NCI-H748 (cell line): Measurements from ENCODE around the gene OR51B6.
"Not testable (repeated sequence)": the region's sequence is repeated elsewhere in the genome, so short reads cannot be mapped to it uniquely, and the experiment has no call there.

Source experiments
- DNase-seq: peaks from one replicate; lab custom pipeline; 2025; ENCODE audit not compliant: unreplicated experiment; lab: John Stamatoyannopoulos, UW

OR51B6 gene

GRCh38 chr11:5364214-5364613, 12.9 kb downstream of the OR51B6 start:
- no peak for DNase-seq

DNA sequence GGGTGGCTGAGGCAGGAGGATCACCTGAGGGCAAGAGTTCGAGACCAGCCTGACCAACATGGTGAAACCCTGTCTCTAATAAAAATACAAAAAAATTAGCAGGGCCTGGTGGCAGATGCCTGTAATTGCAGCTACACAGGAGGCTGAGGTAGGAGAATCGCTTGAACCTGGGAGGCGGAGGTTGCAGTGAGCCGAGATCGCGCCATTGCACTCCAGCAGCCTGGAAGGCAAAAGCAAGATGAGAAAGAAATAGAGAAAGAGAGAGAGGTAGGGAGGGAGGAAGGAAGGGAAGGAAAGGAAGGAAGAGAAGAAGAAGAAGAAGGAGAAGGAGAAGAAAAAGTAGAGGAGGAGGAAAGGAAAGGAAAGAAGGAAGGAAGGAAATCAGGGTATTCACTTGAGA, 15.1 kb downstream of the OR51B6 start:
- not testable (repeated sequence) for DNase-seq

GRCh38 chr11:5366856-5367255, 15.5 kb downstream of the OR51B6 start:
- no peak for DNase-seq

GRCh38 chr11:5367448-5368074, 16.3 kb downstream of the OR51B6 start:
- DNase-seq = no peak

GRCh38 chr11:5368502-5369043, 17.3 kb downstream of the OR51B6 start:
- no peak for DNase-seq

DNA sequence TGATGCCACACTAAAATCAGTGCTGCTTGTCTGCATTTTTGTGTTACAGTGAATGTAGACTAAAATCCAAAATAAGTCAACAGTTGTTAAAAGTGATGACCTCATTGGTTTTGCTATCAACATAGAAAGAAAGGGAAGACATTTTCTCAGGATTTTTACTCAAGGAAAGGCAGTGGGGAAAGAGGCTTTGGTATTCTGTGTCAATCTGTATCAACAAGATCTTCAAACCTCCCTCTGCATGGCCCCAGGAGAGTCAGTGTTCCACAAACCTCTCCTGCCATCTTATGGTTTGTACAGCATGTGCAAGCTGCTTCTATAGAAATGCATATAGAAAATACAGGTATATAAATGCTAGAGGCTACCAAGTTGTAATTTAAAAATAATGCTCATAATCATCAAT, 18.5 kb downstream of the OR51B6 start:
- peak; percentile 26 for DNase-seq

- DNase-seq = peak; percentile 63
Observed at GRCh38 chr11:5380740-5381342, 29.5 kb downstream of the OR51B6 start.

DNA sequence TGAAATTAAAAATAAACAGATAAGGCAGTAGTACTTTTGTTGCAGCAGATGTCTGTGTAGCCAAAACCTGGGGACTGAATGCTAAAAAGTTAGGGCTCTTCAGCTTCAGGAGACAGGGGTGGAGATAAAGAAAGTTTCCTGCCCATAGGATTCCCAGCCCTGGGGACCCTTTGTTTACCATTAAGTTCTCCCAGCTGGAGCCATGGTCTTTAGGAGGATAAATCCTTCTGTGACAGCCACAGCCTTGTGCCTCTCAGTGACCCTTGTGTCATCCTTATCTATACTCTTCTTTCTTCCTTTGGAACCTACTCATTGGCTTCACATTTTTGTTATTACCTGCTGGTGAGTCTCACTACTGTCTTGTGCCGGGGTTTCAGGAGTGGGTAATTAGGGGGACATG, 32.3 kb downstream of the OR51B6 start, which contains the start of gene OR51M1:
TSS of gene OR51M1 (plus strand) at position 237 of the 400 bp plus-strand sequence. CDS start 5,587 bp downstream, outside the sequence.
- DNase-seq = no peak

DNA sequence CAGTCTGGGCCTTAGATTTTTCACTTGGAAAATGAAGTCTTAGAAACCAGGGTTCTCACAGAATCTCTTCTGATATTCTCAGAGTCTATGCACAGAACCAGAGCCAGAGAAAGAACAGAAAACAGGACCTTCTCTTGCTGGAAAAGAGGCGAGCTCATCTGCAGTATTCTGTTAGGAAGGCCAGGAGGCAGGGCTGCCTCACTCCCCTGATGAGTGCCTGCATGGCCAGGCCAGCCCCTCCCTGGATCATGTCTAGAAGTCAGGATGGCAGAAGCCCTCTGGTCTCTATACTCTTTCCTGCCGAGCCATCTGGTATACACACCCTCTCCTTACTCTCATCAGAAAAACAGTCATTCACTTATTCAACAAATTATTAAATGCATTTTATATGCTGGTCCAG, 33.0 kb downstream of the OR51B6 start:
- no peak for DNase-seq

DNA sequence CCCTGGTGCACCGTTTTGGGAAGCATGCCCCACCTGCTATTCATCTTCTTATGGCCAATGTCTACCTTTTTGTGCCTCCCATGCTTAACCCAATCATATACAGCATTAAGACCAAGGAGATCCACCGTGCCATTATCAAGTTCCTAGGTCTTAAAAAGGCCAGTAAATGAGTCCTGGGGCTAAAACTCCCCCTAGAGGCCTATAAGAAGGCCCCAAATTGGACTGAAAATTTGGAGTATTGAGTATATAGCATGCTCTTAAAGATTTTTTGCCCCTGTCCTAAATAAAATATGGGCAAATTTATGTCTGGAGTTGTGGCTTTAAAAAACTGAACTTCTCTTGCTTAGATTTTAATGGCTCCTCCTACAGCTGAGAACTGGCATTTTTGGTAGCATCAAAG, 38.9 kb downstream of the OR51B6 start:
- DNase-seq = no peak

- no peak for DNase-seq
Observed at GRCh38 chr11:5394091-5394490, 42.8 kb downstream of the OR51B6 start.

DNA sequence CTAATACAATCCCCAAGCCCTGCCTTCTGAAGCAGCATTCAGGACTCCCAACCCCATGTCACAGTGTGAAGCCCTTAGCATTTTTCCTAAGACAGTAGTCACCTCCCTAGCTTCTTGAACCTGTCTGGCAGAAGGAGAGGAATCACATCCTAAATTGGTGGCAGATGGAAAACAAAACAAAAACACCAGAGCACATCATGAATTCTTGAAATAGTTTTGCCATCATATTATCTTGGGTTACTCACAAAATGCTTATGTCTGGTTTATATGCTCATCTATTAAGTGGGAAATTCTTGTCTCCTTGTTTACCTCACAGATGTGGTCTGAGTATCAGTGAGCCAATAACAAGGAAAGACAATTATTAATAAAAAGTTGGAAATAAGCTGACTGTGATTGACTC, 47.6 kb downstream of the OR51B6 start:
- DNase-seq = no peak
